SK-N-SH (cell line): ENCODE measurements around the gene SLC34A3. TPM values are rescaled to one million over a fixed set of nuclear protein-coding genes. Genes with fewer than 3 reads are reported as not detected.

Source experiments
- CTCF ChIA-PET: fragments of 300-600, 350-600 bp; formaldehyde crosslinking; extraction: SDS; loops from one replicate; lab custom pipeline; 2021; lab: Yijun Ruan, JAX
- POLR2A ChIA-PET: fragments of 350-600 bp; sonication (Branson Sonifier 250); formaldehyde crosslinking; extraction: SDS; loops from one replicate; lab custom pipeline; 2020; ENCODE audit warnings: antibody characterized with exemption, inconsistent platforms; lab: Yijun Ruan, JAX
- DNase-seq: peaks from one replicate; pipeline ENCODE4 v3.0.0; 2012
- H2AFZ ChIP-seq: fragments of 200-600 bp; sonication (generic); 2 replicates; pipeline ENCODE4 v1.8.1; 2016; ENCODE audit warnings: antibody characterized with exemption, mild to moderate bottlenecking, low read depth
- H3F3A ChIP-seq: fragments of 200-600 bp; sonication (generic); replicated peaks from 2 replicates; pipeline ENCODE3; 2016; ENCODE audit warnings: antibody characterized with exemption, mild to moderate bottlenecking; ENCODE audit not compliant: insufficient read depth
- H3K27ac ChIP-seq, 2 experiments: fragments of 200-500 bp in 1 of 2; fragments of 200-600 bp in 1 of 2; sonication (Bioruptor generic) in 1 of 2; sonication (generic), shearing (Covaris generic) in 1 of 2; 2 replicates each; pipeline versions ENCODE4 v1.5.1 to v1.6.1; 2014 to 2016; ENCODE audit warnings: low read depth in 2 of 2, inconsistent platforms in 1 of 2, low read length in 1 of 2, mild to moderate bottlenecking in 1 of 2, mixed read lengths in 1 of 2
- H3K27me3 ChIP-seq: fragments of 200-600 bp; sonication (generic), shearing (Covaris generic); 2 replicates; pipeline ENCODE4 v1.6.1; 2016; ENCODE audit warnings: mixed run types; ENCODE audit not compliant: insufficient read depth
- H3K36me3 ChIP-seq, 2 experiments: fragments of 200-500 bp in 1 of 2; fragments of 200-600 bp in 1 of 2; sonication (Bioruptor generic) in 1 of 2; sonication (generic) in 1 of 2; replicated peaks in 1 of 2; 2 replicates each; pipeline versions ENCODE3 to v1.5.1; 2014 to 2016; ENCODE audit warnings: low read length in 1 of 2, mild to moderate bottlenecking in 1 of 2; ENCODE audit not compliant: insufficient read depth in 2 of 2, control insufficient read depth in 1 of 2
- H3K4me1 ChIP-seq, 2 experiments: fragments of 200-500 bp in 1 of 2; fragments of 200-600 bp in 1 of 2; sonication (Bioruptor generic) in 1 of 2; sonication (generic), shearing (Covaris generic) in 1 of 2; 2 replicates each; pipeline versions ENCODE4 v1.5.1 to v1.6.1; 2014 to 2016; ENCODE audit warnings: low read depth in 1 of 2, low read length in 1 of 2, mixed run types in 1 of 2; ENCODE audit not compliant: insufficient read depth in 2 of 2, control insufficient read depth in 1 of 2
- H3K4me2 ChIP-seq: fragments of 200-600 bp; sonication (generic), shearing (Covaris generic); 2 replicates; pipeline ENCODE4 v1.6.1; 2017; ENCODE audit warnings: mixed run types
- H3K4me3 ChIP-seq, 2 experiments: fragments of 200-500 bp in 1 of 2; fragments of 200-600 bp in 1 of 2; sonication (Bioruptor generic) in 1 of 2; sonication (generic), shearing (Covaris generic) in 1 of 2; 2 replicates each; pipeline versions ENCODE4 v1.5.1 to v1.8.1; 2014 to 2016; ENCODE audit warnings: low read depth in 2 of 2, inconsistent platforms in 1 of 2, low read length in 1 of 2, mild to moderate bottlenecking in 1 of 2, mixed read lengths in 1 of 2, moderate library complexity in 1 of 2
- H3K79me2 ChIP-seq: fragments of 200-600 bp; sonication (generic); 2 replicates; pipeline ENCODE4 v1.8.1; 2017; ENCODE audit warnings: mild to moderate bottlenecking; ENCODE audit not compliant: insufficient read depth
- H3K9ac ChIP-seq: fragments of 200-600 bp; sonication (generic); 2 replicates; pipeline ENCODE4 v1.6.1; 2017; ENCODE audit warnings: mixed run types
- H3K9me2 ChIP-seq: fragments of 200-600 bp; sonication (generic); 2 replicates; pipeline ENCODE4 v1.6.1; 2017; ENCODE audit warnings: mixed run types
- H3K9me3 ChIP-seq: fragments of 200-600 bp; sonication (generic); 2 replicates; pipeline ENCODE4 v1.6.1; 2017; ENCODE audit warnings: mixed run types, mild to moderate bottlenecking, moderate library complexity
- H4K20me1 ChIP-seq: fragments of 200-600 bp; sonication (generic); 2 replicates; pipeline ENCODE4 v1.6.1; 2017; ENCODE audit warnings: mild to moderate bottlenecking, mixed run types; ENCODE audit not compliant: insufficient read depth
- CHD2 ChIP-seq: fragments of 150-350 bp; IDR thresholded peaks from 2 replicates; pipeline ENCODE4 v1.6.1; 2018; ENCODE audit warnings: low read length; ENCODE audit not compliant: partially characterized antibody
- EP300 ChIP-seq, 2 experiments: IDR thresholded peaks; 2 replicates each; pipeline versions ENCODE4 v1.4.0 to v1.6.1; 2012; ENCODE audit warnings: borderline replicate concordance in 1 of 2, low read depth in 1 of 2, low read length in 1 of 2
- EZH2phosphoT487 ChIP-seq: fragments of 200-600 bp; sonication (generic); IDR thresholded peaks from 2 replicates; pipeline ENCODE4 v1.6.1; 2017; ENCODE audit warnings: low read depth, mixed run types, mild to moderate bottlenecking, antibody characterized with exemption, moderate library complexity, borderline replicate concordance
- FOSL2 ChIP-seq: IDR thresholded peaks from 2 replicates; pipeline ENCODE4 v1.4.0; 2012; ENCODE audit warnings: low read depth, mild to moderate bottlenecking, moderate library complexity, borderline replicate concordance
- GABPA ChIP-seq: IDR thresholded peaks from 2 replicates; pipeline ENCODE4 v1.4.0; 2012; ENCODE audit warnings: low read depth, mild to moderate bottlenecking
- GATA2 ChIP-seq: sonication (generic); formaldehyde crosslinking; IDR thresholded peaks from 2 replicates; pipeline ENCODE4 v1.5.0; 2020; ENCODE audit warnings: mild to moderate bottlenecking, missing genetic modification reagents
- MXI1 ChIP-seq: IDR thresholded peaks from 2 replicates; pipeline ENCODE4 v1.6.1; 2012; ENCODE audit warnings: mild to moderate bottlenecking, low read depth, low read length, improper control_type of control experiment
- NFIC ChIP-seq: IDR thresholded peaks from 2 replicates; pipeline ENCODE4 v1.4.0; 2012; ENCODE audit warnings: borderline replicate concordance
- NRF1 ChIP-seq: IDR thresholded peaks from 2 replicates; pipeline ENCODE4 v1.6.1; 2012; ENCODE audit warnings: low read depth, mild to moderate bottlenecking, low read length
- RCOR1 ChIP-seq: fragments of 150-350 bp; IDR thresholded peaks from 2 replicates; pipeline ENCODE4 v1.6.1; 2017; ENCODE audit warnings: antibody characterized with exemption, low read length
- SIN3A ChIP-seq: IDR thresholded peaks from 2 replicates; pipeline ENCODE4 v1.6.1; 2012; ENCODE audit warnings: low read depth, mild to moderate bottlenecking, low read length, moderate library complexity, borderline replicate concordance
- SMC3 ChIP-seq: IDR thresholded peaks from 2 replicates; pipeline ENCODE4 v1.6.1; 2012; ENCODE audit warnings: low read depth, low read length, improper control_type of control experiment
- YY1 ChIP-seq: IDR thresholded peaks from 2 replicates; pipeline ENCODE4 v1.4.0; 2012; ENCODE audit warnings: low read depth, mild to moderate bottlenecking
- WGBS: methylation state at CpG from one replicate; pipeline ENCODE4 v1.1.6; 2017; ENCODE audit warnings: low lambda C conversion rate; 5-methylcytosine and 5-hydroxymethylcytosine counted together
- polyA plus RNA-seq, 3 experiments: library from polyadenylated mRNA; depleted of rRNA; stranded (reverse); fragments of >200 nt; gene quantifications; 2 replicates each; pipeline ENCODE4 v1.2.3, GENCODE V29; 2012
- TF ChIP-seq, protein P1 (sequence below): IDR thresholded peaks from 2 replicates; pipeline ENCODE4 v1.4.0; 2012; ENCODE audit warnings: low read depth, borderline replicate concordance
- TF ChIP-seq, protein P2 (sequence below): IDR thresholded peaks from 2 replicates; pipeline ENCODE4; 2012
- TF ChIP-seq, protein P3 (sequence below): fragments of 200-600 bp; sonication (generic); IDR thresholded peaks from 2 replicates; pipeline ENCODE4 v1.6.1; 2017; ENCODE audit warnings: antibody characterized with exemption, mild to moderate bottlenecking, moderate library complexity
- TF ChIP-seq, protein P4 (sequence below): IDR thresholded peaks from 2 replicates; pipeline ENCODE4 v1.4.0; 2012; ENCODE audit warnings: low read depth
- TF ChIP-seq, protein P5 (sequence below): IDR thresholded peaks from 2 replicates; pipeline ENCODE4 v1.6.1; 2012; ENCODE audit warnings: mild to moderate bottlenecking, low read depth, low read length, moderate library complexity

The SLC34A3 gene
- polyA plus RNA-seq, 1 of the 3 experiments (the other 2 are of a cell fraction): not detected

DNA sequence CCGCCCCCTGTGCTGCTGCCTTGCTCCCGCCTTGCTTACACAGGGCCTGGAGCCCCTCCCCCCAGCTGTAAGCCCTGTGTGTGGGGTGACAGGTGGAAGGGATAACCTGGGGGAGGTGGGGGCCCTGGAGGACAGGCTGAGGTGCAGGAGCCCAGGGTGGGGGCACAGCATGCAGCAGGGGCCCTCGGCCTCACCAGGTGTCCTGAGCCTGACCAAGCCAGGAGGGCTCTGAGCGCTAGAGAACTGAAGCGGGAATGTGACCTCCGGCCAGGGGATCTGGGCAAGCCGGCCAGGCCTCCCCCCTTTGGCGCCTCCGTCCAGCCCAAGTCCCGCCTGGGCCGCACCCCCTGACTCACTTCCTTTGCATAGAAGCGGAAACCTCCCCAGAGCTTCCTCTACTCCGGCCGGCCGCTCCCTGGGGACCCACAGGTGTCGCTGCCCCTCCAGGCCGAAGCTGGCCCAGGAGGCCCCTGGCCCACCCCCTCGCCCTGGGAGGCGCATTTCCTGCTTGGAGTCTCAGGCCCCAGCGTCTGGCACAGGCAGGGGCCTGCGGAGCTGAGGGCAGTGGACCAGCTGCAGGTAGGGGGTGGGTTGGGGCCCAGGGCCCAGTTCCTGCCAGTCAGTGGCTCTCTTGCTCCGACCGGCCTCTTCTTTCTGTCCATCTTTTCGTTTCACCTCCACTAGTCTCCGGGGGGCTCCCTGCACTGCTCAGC, 46.8 kb downstream of the SLC34A3 start, which contains the start of gene TOR4A:
TOR4A (plus strand) TSS at position 398 of the 713 bp plus-strand sequence. CDS start 964 bp downstream, outside the sequence.
- POLR2A ChIA-PET: no interaction called here
- CTCF ChIA-PET: interaction anchor here (0.9 to 1.7 kb wide), 6 partner anchors 9 to 130 kb away, joined by 3 to 8 read pairs (median 3); no protein-coding TSS in a partner anchor
- DNase-seq: no peak

More for the DNA sequence above, 46.8 kb downstream of the SLC34A3 start, which contains the start of gene TOR4A:
- Histone ChIP-seq H3K4me1 (peaks cover 0 to 8% of the 10 kb centered on the region in 2 experiments; a peak in 2 of 4 replicates), H3K27ac (no peak within 1 kb of the TSS), H3K9ac (no peak within 1 kb of the TSS), H3K79me2 (no peaks in the 10 kb centered on the region), H3K9me2 (no peaks in the 10 kb centered on the region), H3K4me2 (no peak within 1 kb of the TSS), H3K4me3 (peak within 1 kb of the TSS in 1 of 2 experiments; percentile 2; a peak in 1 of 4 replicates), H3K36me3 (peaks cover 0 to 12% of the 10 kb centered on the region in 2 experiments), H3K9me3 (no peaks in the 10 kb centered on the region), H3K27me3 (no peaks in the 10 kb centered on the region), H2AFZ (no peak within 1 kb of the TSS), H3F3A (peaks cover 12% of the 10 kb centered on the region), H4K20me1 (0 out of 2 replicates have a peak, but pooled peaks cover 3% of the 10 kb centered on the region)
- 78% methylated on average over 15 of the region's 25 CpGs for WGBS
- TF ChIP-seq, protein P1, sequence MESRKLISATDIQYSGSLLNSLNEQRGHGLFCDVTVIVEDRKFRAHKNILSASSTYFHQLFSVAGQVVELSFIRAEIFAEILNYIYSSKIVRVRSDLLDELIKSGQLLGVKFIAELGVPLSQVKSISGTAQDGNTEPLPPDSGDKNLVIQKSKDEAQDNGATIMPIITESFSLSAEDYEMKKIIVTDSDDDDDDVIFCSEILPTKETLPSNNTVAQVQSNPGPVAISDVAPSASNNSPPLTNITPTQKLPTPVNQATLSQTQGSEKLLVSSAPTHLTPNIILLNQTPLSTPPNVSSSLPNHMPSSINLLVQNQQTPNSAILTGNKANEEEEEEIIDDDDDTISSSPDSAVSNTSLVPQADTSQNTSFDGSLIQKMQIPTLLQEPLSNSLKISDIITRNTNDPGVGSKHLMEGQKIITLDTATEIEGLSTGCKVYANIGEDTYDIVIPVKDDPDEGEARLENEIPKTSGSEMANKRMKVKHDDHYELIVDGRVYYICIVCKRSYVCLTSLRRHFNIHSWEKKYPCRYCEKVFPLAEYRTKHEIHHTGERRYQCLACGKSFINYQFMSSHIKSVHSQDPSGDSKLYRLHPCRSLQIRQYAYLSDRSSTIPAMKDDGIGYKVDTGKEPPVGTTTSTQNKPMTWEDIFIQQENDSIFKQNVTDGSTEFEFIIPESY: no peak
- no peak for TF ChIP-seq GATA2
- TF ChIP-seq GABPA: no peak
- no peak for TF ChIP-seq SIN3A
- no peak for TF ChIP-seq FOSL2
- TF ChIP-seq EZH2phosphoT487: no peak
- TF ChIP-seq EP300 (IDR thresholded peaks at IDR 0.05; ENCODE audit: borderline replicate concordance in 1 of 2, low read depth in 1 of 2, low read length in 1 of 2): no peak
- no peak for TF ChIP-seq YY1
- no peak for TF ChIP-seq NRF1
- TF ChIP-seq, protein P2, sequence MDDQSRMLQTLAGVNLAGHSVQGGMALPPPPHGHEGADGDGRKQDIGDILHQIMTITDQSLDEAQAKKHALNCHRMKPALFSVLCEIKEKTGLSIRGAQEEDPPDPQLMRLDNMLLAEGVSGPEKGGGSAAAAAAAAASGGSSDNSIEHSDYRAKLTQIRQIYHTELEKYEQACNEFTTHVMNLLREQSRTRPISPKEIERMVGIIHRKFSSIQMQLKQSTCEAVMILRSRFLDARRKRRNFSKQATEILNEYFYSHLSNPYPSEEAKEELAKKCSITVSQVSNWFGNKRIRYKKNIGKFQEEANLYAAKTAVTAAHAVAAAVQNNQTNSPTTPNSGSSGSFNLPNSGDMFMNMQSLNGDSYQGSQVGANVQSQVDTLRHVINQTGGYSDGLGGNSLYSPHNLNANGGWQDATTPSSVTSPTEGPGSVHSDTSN: no peak
- no peak for TF ChIP-seq NFIC
- TF ChIP-seq, protein P3, sequence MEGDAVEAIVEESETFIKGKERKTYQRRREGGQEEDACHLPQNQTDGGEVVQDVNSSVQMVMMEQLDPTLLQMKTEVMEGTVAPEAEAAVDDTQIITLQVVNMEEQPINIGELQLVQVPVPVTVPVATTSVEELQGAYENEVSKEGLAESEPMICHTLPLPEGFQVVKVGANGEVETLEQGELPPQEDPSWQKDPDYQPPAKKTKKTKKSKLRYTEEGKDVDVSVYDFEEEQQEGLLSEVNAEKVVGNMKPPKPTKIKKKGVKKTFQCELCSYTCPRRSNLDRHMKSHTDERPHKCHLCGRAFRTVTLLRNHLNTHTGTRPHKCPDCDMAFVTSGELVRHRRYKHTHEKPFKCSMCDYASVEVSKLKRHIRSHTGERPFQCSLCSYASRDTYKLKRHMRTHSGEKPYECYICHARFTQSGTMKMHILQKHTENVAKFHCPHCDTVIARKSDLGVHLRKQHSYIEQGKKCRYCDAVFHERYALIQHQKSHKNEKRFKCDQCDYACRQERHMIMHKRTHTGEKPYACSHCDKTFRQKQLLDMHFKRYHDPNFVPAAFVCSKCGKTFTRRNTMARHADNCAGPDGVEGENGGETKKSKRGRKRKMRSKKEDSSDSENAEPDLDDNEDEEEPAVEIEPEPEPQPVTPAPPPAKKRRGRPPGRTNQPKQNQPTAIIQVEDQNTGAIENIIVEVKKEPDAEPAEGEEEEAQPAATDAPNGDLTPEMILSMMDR: no peak
- TF ChIP-seq RCOR1: no peak
- no peak for TF ChIP-seq CHD2
- no peak for TF ChIP-seq SMC3
- TF ChIP-seq, protein P4, sequence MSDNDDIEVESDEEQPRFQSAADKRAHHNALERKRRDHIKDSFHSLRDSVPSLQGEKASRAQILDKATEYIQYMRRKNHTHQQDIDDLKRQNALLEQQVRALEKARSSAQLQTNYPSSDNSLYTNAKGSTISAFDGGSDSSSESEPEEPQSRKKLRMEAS: no peak
- TF ChIP-seq MXI1: no peak
- TF ChIP-seq, protein P5, sequence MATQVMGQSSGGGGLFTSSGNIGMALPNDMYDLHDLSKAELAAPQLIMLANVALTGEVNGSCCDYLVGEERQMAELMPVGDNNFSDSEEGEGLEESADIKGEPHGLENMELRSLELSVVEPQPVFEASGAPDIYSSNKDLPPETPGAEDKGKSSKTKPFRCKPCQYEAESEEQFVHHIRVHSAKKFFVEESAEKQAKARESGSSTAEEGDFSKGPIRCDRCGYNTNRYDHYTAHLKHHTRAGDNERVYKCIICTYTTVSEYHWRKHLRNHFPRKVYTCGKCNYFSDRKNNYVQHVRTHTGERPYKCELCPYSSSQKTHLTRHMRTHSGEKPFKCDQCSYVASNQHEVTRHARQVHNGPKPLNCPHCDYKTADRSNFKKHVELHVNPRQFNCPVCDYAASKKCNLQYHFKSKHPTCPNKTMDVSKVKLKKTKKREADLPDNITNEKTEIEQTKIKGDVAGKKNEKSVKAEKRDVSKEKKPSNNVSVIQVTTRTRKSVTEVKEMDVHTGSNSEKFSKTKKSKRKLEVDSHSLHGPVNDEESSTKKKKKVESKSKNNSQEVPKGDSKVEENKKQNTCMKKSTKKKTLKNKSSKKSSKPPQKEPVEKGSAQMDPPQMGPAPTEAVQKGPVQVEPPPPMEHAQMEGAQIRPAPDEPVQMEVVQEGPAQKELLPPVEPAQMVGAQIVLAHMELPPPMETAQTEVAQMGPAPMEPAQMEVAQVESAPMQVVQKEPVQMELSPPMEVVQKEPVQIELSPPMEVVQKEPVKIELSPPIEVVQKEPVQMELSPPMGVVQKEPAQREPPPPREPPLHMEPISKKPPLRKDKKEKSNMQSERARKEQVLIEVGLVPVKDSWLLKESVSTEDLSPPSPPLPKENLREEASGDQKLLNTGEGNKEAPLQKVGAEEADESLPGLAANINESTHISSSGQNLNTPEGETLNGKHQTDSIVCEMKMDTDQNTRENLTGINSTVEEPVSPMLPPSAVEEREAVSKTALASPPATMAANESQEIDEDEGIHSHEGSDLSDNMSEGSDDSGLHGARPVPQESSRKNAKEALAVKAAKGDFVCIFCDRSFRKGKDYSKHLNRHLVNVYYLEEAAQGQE: no peak
